ENCODE results near the gene DLEU7.

The DLEU7 gene

DNA sequence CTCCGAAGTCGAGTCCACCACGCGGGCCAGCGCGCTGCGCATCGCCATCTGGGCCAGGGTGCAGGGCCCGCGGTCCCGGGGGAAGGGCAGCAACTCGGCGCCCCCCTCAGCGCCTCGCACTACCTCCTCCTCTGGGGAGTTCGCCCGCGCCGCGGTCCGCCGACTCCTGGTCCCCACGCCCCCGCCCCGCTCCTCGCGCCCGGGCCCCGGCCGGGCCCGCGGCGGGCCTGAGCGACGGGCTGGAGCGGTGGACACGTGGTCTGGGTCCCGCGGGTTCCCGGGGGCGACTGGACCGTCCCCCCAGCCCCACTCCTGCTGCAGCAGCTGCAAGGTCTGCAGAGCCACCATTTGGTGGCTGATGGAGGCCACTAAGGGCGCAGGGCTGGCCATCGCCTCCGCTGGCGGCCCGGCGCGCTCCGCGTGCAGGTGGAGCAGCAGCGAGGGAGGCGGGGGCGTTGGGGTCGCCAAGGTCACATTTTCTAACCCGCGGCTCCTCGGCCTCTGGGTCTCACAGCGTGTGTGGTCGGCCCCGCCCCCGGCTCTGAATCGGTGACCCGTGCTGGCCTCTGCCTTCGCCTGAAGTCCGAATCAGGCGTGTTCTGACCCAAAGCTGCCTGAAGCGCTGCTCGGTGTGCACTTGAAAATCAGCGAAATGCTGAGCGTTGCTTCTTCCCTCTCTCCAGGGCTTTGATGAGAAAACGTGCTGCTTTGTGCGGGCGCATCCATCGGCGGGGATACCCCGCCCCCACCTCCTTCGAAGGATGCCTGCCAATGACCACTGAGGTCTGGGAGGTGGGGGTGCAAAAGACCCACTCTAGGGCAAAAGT, at the start of gene DLEU7:
DLEU7 (minus strand) TSS at position 436 of the 827 bp plus-strand sequence; CDS start at position 390, 46 bp downstream.
- no peak for DNase-seq

DNA sequence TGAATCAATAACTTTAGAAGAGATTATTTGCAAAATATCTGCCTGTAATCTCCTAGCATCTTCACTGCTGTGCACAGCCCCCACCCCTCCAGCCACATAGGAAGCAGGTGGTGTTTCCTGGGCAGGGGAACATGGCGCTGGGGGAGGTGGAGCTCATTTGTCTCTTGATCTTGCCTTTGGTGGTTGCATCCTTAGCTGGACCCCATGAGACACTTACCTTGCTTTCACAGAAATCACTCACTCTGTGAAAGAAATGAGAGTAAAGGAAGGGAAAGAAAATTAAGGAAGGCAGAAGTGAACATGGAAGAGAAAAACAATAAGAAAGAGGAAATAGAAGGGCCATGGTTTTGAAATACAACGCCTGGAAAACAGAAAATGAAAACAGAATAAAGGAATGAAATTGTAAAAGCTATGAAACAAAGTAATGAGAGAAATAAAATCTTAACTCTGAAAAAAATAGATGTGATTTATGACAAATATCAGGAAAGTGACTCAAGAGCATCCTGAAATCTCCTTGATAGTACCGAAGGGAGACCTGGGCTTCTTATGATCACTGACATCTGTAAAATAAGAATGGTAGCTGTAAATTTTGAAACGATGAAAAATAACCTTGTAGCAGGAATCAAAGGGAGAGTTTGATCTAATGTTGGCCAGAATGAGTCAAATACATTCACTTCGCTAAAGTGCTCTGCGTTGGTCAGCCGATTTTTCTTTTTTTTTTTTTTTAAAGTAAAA, 48.9 kb upstream of the DLEU7 start:
- peak in 1 of 2 experiments; percentile 26 for DNase-seq

DNA sequence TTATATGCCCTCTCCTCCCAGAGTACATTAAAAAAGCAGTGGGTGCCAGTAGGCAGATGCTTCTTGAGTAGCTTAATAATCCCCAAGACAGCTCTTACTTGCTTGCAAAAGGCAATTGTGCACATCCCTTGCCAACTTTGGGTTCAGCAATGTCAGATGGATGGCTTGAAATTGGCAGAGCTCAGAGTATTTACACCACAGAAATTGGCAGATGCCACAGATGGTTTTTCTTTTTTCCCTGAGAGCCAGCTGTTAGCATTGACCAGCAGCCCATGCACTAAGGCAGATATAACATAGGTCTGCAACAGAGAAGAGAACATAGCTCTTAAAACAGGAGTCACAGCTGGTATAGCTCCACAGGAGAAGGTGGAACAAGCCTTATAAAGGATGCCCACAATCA, 47.7 kb upstream of the DLEU7 start:
- no peak for DNase-seq

DNA sequence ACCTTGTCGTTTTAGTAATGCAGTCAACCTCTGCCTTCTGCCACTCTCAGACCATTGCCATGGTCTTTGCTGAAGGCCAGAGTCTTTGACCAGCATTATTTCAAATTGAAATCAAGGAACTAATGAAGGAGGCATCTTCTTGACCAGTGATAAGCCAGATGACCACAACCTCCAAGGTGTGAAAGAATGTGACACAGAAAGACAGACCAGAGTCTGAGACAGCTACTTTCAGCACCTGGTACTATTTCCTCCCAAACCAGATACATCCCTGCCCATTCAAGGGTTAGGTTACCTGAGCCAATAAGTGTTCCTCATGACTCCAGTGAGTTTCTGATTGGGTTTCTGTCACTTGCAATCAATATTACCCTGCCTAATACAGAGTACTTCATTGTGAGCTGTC, 45.8 kb upstream of the DLEU7 start:
- no peak for DNase-seq

DNA sequence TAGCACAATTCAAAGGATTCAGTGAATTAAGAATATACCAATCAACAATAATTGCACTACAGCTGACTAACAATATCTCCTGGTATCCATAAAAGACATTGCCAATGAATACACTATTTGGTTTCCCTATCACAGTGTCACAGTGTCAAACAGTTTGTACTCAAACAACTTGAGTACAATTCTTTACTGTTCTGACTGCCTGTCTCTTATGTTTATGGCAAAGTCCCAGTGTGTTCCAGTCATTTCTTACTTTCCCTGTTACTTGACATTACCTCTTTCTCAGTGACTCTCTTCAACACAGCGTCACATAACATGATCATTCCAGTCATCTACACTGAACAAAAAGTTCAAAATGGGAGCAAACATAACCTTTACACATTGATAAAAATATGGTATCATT, 44.9 kb upstream of the DLEU7 start:
- DNase-seq: no peak

DNA sequence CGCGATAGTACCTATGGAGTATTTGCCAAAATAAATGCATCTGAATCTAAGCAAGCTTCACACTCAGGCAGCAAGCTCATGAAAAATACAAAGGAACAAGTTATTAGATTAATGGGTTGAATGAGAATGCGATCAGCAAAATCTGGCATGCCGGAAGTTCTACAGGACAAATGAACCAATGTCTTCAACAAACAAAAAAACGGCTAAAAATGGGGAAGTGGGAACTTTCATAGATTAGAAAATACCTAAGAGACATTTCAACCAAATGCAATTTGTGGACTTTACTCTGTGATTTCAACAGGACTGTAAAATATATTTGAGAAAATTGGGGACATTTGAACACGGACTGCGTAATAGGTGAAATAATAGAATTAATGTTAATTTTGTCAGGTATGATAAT, 43.7 kb upstream of the DLEU7 start:
- DNase-seq: no peak

DNA sequence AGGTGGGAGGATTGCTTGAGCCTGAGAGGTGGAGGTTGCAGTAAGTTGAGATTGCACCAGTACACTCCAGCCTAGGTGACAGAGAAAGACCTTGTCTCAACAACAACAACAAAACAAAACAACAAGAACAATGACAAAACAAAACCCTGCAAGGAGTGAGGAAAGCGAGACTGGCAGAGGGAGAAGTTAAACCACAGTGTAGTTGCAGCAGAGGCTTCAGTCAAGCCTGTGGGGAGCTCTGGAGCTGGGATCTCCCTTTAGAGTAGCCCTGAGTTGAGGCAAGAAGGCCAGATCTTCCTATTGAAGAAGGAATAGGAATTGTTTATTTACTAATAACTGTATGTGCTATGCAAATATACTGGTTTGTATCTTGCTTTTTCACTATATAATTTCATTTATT, 40.8 kb upstream of the DLEU7 start:
- DNase-seq: no peak

DNA sequence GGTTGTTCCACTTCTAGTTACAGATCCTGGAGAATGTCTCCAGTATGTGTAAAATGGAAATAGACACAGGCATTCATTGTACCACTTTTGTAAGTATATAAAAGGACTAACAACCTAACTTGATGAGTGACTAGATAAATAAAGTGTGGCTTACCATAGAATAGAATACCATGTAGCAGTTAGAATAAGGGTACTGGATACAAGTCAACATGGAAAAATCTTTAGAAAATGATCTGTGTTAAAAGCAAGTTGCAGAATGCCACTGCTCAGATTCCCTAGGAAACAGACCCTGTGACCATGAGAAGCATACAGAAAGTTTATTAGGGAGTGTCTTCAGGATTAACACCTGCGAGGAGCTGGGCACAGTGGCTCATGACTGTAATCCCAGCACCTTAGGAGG, 40.2 kb upstream of the DLEU7 start:
- no peak for DNase-seq

DNA sequence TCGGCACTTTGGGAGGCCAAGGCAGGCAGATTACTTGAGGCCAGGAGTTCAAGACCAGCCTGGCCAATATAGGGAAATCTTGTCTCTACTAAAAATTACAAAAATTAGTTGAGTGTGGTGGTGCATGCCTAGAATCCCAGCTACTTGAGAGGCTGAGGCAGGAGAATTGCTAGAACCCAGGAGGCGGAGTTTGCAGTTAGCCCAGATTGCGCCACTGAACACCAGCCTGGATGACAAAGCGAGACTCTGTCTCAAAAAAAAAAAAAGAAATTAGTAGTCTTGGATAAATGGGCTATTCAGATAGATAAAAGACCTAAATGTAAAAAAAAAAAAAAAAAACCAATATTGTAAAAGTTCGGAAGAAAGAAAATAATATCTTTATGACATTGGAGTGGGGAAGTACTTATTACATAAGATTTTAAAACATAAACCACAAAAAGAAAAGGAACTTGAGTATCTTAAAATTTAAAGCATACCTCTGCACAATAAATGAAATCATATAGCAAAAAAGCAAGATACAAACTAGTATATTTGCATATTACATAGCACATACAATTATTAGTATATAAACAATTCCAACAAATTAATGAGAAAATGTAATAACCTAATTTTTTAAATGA, 39.4 kb upstream of the DLEU7 start:
- DNase-seq: no peak

DNA sequence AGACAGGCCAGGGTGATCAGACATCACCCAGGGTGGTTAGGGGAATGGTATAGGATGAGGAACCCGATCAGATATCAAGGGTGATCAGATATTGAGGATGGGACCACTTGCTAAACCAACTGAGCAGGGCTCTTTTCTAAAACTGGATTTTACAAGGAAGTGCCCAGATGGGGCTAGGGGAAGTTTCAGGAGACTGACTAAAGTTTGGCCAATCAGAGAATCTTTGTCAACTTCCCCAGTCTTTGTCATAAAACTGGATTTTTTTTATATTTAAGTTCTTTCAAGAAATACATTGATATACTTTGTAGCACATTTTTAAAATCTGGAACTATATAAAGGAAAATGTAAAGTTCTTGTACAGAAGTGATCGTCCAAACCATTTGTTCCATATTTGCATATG, 30.5 kb upstream of the DLEU7 start:
- no peak for DNase-seq

DNA sequence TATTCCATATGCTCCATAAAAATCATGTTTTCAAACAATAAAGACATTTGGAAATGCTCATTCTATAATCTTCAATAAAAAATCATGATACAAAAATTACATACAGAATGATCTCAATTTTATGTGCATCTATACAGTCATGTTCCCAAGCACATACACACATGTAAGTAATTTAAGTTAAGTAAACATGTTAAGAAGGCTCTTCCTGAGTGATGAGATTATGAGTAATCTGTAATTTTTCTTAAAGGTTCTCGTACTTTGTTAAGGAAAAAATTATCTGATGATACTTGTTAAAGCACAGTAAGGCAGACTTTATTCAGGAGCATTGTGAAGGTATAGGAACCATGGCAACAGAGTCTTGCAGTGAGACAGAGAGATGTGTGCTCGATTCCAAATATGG, 30.0 kb upstream of the DLEU7 start:
- no peak for DNase-seq

DNA sequence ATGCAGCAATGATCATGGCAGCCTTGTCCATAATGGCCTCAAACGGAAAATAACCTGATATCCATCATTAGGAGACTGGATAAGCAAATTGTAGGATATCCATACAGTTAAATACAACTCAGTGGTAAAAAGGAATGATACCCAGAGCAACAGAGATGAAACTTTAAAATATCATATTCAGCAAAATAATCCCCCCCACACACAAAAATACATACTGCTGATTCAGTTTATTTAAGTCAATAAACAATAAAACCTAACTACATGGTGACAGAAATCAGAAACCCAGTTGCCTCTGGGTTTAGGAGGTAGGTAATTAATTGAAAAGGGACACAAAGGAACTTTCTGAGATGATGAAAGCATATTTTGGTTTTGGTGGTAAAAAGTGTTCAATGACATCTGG, 27.9 kb upstream of the DLEU7 start:
- no peak for DNase-seq

DNA sequence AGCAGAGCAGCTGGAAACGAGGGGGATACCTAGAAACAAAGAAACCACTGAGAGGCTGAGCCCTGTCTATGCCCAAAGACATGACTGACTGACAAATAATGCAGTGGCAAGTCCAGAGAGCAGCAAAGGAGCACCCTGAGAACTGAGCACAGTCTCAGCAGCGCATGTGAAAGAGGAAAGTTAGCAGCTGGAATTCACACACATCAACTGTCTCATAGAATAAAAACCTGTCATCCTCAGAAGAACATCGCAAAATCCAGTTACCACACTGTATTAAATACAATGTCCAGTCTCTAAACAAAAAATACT, 24.1 kb upstream of the DLEU7 start:
- no peak for DNase-seq

DNA sequence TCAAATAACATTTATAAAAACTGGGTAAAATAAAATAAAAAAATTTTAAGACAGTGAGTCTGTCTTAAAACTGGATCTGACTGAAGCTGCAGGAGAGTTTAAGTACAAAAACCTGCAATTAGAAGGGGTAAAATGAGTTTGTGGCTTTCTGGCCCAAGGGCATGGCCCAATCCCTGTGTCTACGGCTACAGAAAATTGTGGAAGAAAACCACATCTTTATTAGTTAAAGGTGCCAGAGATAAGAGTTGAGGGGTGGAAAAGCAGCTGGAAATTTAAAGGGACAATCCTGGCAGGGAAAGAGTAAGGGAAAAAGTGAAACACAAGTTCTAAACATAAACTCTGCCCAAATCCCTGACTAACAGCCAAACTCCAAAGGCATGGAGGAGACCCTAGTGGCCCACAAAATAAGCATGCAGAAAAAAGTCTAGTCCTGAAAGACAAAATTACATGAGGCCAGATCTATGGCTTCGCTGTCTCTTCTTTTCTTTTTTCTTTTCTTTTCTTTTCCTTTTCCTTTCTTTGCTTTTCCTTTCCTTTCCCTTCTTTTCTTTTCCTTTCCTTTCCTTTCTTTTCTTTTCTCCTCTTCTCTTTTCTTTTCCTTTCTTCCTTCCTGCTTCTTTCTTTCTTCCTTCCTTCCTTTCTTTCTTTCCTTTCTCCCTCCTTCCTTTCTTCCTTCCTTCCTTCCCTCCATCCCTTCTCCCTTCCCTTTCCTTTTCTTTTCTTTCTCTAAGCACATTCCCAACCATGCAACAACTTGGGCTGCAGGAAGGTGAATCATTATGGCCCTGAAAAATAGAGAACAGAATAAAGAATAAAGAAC, 23.5 kb upstream of the DLEU7 start:
- DNase-seq: no peak

DNA sequence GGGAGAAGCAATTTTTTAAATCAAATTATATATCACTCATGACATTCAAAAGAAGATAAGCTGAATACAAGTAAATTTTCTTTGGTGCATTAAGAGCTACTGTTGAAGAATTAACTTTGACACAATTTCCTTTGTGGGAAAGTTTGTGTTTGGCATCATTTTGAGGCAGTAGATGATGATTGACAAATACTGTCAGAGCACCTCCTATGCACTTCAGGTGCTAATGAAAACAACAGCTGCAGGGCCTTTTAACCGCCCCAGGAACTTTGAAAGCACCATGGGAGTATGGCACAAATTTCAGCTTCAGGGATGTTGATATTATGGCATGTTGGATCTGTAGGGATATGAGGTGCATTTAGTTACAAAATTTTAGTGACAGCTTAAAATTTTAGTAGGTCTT, 21.0 kb upstream of the DLEU7 start:
- DNase-seq: no peak

DNA sequence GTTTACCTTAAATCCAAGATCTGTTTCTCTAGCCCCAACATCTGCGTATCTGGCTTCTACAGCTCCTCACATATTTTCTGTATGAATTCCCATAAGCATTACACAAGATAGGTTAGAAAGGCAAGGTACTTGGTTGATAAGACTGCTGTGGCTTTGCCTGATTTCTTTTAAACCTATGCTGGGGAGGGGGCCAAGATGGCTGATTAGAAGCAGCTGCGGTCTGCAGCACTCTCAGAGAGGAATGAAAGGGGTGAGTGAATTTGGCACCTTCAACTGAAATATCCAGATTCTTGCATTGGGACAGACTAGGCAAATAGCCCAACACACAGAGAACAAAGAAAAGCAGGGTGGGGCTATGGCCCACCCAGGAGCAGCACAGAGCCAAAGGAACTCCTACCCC, 12.2 kb upstream of the DLEU7 start:
- no peak for DNase-seq

DNA sequence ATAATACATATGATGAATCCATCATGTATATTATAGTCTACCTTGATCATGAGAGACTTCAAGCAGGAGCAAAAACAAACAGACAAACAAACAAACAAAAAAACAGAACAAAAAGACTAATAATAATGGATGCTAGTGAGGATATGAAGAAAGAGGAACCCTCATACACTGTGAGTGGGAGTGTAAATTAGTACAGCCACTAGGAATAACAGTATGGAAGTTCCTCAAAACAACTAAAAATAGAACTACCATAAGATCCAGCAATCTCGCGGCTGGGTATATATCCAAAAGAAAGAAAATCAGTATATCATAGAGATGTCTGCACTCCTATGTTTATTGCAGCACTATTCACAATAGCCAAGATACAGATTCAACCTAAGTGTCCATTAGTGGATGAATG, 7.0 kb upstream of the DLEU7 start:
- DNase-seq: no peak

DNA sequence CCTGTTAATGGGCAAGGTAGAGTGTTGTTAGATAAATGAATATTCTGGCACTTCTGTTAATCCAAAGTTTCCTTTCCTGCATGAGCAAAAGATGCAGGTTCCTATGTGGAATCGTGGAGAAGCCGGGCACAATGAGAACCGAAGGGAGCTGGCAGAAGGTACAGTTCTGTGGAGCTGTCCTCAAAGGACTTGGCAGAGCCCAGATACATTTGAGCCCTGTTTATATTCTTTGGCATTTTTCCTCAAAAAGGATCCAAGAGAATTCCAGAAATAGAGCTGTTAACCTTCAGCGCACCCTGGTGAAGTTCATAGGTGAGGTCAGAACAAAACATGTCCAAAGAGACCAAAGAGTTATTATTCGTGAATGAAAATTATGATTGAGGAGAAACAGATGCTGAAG, 4.0 kb upstream of the DLEU7 start:
- DNase-seq: no peak

DNA sequence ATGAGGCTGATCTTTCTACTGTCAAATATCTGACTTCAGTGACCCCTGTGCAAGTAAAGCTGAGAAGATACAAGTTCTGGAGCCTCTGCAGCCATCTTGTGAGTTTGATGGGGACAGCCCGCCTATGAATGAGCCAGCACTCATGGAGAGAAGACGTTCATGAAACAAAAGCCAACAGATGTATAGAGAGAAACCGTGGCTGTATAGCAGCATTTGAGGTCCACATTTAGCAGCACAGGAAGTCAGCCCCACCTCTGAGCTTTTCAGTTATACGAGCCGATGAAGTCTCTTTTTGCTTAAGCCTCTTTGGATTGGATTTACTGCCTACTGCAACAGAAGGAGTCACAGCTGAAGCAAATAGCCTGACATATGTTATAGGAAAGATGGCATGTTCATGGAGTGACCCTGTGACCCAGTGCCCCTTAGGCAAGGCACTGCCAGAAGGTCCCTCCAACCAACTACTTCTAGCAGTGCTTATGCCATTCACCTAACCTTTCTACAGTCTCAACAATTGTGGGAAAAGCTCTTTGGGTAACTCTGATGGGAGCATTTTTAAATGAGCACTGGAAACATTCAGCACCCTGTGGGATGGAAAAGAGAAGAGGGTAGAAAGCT, 3.5 kb upstream of the DLEU7 start:
- no peak for DNase-seq

DNA sequence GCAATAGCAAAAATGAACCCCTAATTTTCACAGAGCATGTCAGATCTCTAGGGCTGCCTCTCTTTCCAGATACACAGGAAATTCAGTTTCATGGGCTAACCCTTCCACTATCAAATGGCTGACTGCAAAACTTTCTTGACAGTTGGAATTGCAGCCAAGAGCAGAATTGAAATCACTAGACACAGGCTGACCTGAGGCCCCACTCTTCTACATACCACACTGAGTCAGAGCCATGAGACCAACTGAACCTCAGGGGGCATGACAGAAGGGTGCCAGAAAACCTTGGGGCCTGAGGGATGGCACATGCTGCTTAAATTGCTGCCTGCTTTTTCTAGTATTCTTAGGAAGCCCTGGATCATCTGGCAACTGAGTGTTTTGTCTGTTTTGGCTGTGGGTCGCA, 1.7 kb upstream of the DLEU7 start:
- no peak for DNase-seq

DNA sequence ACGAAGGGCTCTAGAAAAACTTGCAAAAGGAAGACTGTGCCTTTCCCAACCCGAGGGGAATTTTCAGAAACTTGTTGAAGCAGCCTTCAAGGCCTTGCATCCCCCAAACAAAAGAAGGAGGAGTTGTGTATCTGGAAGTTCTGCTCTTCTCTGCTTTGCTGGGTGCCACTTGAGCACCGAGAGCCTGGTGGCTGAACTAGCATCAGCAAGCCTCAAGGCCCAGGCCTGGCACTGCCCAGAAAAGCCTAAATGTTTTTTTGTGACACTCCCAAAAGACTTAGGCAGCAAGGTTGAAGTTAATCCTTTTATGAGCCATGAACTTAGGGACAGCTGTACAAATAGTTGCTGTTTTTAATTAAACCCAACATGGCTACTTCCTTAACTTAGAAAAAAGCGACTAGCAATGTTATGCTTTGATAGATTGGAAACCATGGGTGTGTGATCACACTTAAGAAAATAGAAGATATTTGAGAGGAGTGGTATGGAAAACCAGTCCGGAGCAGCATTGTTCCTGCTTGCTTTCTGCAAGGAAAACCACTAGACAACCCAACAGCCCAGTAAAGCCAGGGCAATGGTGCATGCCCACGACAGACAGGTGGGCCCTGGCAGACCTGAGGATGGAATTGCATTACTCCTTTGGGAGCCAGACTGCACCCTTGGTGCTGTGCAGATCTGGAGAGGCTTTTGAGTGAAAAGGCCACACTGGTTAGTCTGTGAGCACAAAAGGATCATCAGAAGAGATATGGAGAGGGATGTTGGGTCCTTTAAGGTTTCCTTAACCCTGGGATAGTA, 788 bp upstream of the DLEU7 start:
- DNase-seq: no peak

DNA sequence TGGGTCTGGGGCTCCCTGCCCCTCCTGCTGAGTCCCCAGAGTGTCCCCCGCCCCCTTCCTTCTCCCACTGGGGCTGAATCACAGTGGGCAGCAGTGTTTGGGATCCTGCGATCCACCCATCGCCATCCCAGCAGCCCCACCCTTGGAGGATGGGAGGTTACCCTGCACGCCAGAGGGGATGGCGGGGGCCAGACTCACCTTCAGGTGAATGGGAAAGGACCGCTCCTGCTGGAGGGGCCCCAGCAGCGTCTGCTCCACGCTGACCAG, 569 bp downstream of the DLEU7 start:
- DNase-seq: no peak

All from stimulated activated CD4-positive, alpha-beta T cell treated with anti-CD3 and anti-CD28 coated beads, Interleukin-4, amount 100 ng/mL, for 4 hours (primary cell).